HG02610 (cell line): ENCODE data around the gene SORL1.
"Not testable (repeated sequence)": the region's sequence is repeated elsewhere in the genome, so short reads cannot be mapped to it uniquely, and the experiment has no call there.

Experiments
- ATAC-seq: cut with Tn5 transposase; IDR thresholded peaks from one replicate; pipeline ENCODE4 v1.9.1; 2021; ENCODE audit warnings: mild to moderate bottlenecking, moderate library complexity; ENCODE audit not compliant: unreplicated experiment

SORL1 gene

GRCh38 chr11:121497176-121497998 is 45.3 kb downstream of the SORL1 start:
- no peak for ATAC-seq

- no peak for ATAC-seq
These were observed 47.3 kb downstream of the SORL1 start for GRCh38 chr11:121499405-121499804.

- no peak for ATAC-seq
These were observed 48.2 kb downstream of the SORL1 start for GRCh38 chr11:121500275-121500674.

- no peak for ATAC-seq
These were observed 48.6 kb downstream of the SORL1 start for GRCh38 chr11:121500717-121501116.

GRCh38 chr11:121503051-121503450 is 50.9 kb downstream of the SORL1 start:
- no peak for ATAC-seq

GRCh38 chr11:121506237-121506636 is 54.1 kb downstream of the SORL1 start:
- not testable (repeated sequence) for ATAC-seq

GRCh38 chr11:121508449-121508848 is 56.3 kb downstream of the SORL1 start:
- ATAC-seq, result no peak

- no peak for ATAC-seq
These were observed 58.3 kb downstream of the SORL1 start for GRCh38 chr11:121510438-121510837.

- no peak for ATAC-seq
These were observed 60.7 kb downstream of the SORL1 start for GRCh38 chr11:121512468-121513465.

- no peak for ATAC-seq
These were observed 61.7 kb downstream of the SORL1 start for GRCh38 chr11:121513807-121514206.

GRCh38 chr11:121514432-121515334 is 62.6 kb downstream of the SORL1 start:
- no peak for ATAC-seq

- no peak for ATAC-seq
These were observed 63.2 kb downstream of the SORL1 start for GRCh38 chr11:121515335-121515671.

- ATAC-seq, result no peak
These were observed 65.9 kb downstream of the SORL1 start for GRCh38 chr11:121517996-121518395.

GRCh38 chr11:121520243-121521144 is 68.4 kb downstream of the SORL1 start:
- ATAC-seq, result no peak

GRCh38 chr11:121521145-121522042 is 69.3 kb downstream of the SORL1 start:
- peak; percentile 71 for ATAC-seq

- no peak for ATAC-seq
These were observed 70.2 kb downstream of the SORL1 start for GRCh38 chr11:121522043-121522941.

- ATAC-seq, result no peak
These were observed 71.6 kb downstream of the SORL1 start for GRCh38 chr11:121523581-121524232.
